ENCODE results near the gene KBTBD6. TPM values are rescaled to one million over a fixed set of nuclear protein-coding genes. Genes with fewer than 3 reads are reported as not detected.
"Not testable (repeated sequence)": the region's sequence is repeated elsewhere in the genome, so short reads cannot be mapped to it uniquely, and the experiment has no call there.

KBTBD6 gene
- total RNA-seq, 2 donors from 2014 or later = 8.5 to 10.2 TPM

DNA sequence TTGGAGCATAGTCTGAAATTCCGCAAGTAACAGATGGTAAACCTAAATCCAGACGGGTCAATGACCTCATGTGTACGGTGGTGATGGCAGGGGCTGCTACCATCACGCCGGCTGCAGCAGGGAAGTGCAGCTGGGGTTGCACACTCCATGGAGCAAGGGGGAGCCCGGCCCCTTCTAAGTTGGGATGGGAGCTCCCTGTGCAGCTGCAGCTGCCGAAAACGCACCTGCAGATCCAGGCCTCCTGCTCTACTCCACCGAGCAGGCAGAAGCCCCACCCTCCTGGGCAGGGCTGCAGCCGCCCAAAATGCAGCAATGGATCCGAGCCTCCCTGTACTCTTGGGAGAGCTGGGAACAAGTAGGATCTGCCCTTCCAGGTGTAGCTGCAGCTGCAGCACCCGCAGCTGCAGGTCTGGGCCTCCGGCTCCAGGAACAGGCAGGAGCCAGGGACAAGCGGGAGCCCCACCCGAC lies 25.5 kb downstream of the KBTBD6 start:
- H3K27ac Mint-ChIP-seq = peak overlapping the region; percentile 70

GRCh38 chr13:41099986-41100385 lies 32.6 kb downstream of the KBTBD6 start:
- TF ChIP-seq, protein P1, sequence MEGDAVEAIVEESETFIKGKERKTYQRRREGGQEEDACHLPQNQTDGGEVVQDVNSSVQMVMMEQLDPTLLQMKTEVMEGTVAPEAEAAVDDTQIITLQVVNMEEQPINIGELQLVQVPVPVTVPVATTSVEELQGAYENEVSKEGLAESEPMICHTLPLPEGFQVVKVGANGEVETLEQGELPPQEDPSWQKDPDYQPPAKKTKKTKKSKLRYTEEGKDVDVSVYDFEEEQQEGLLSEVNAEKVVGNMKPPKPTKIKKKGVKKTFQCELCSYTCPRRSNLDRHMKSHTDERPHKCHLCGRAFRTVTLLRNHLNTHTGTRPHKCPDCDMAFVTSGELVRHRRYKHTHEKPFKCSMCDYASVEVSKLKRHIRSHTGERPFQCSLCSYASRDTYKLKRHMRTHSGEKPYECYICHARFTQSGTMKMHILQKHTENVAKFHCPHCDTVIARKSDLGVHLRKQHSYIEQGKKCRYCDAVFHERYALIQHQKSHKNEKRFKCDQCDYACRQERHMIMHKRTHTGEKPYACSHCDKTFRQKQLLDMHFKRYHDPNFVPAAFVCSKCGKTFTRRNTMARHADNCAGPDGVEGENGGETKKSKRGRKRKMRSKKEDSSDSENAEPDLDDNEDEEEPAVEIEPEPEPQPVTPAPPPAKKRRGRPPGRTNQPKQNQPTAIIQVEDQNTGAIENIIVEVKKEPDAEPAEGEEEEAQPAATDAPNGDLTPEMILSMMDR (conservative IDR thresholded peaks at IDR 0.05) = no peak
- Histone ChIP-seq H3K4me3 (ENCODE audit: low read length) (no peak overlapping the region), H3K27me3 (ENCODE audit: control insufficient read depth, insufficient read depth, low read length, poor library complexity, severe bottlenecking) (no peaks in the 10 kb centered on the region), H3K36me3 (ENCODE audit: control insufficient read depth, insufficient read depth, low read length) (no peaks in the 10 kb centered on the region), H3K9me3 (ENCODE audit: control insufficient read depth, low read length) (no peaks in the 10 kb centered on the region), H3K9ac (ENCODE audit: extremely low read depth, low read length, poor library complexity, severe bottlenecking) (no peak overlapping the region), H3K27ac (ENCODE audit: low read depth, low read length) (no peak overlapping the region), H3K4me1 (ENCODE audit: control insufficient read depth, insufficient read depth, low read length) (no peaks in the 10 kb centered on the region)
- no peak overlapping the region for H3K27ac Mint-ChIP-seq
- H3K4me1 Mint-ChIP-seq = no peaks in the 10 kb centered on the region
- H3K4me3 Mint-ChIP-seq = no peak overlapping the region
- H3K9me3 Mint-ChIP-seq = peaks cover 9% of the 10 kb centered on the region
- DNase-seq = no peak
- H3K27me3 Mint-ChIP-seq (ENCODE audit: insufficient read depth) = no peaks in the 10 kb centered on the region
- H3K36me3 Mint-ChIP-seq (ENCODE audit: low read depth) = no peaks in the 10 kb centered on the region

More for the DNA sequence above, 25.5 kb downstream of the KBTBD6 start:
- H3K27me3 Mint-ChIP-seq (ENCODE audit: insufficient read depth) = no peaks in the 10 kb centered on the region
- H3K36me3 Mint-ChIP-seq (ENCODE audit: low read depth) = no peaks in the 10 kb centered on the region
- Histone ChIP-seq H3K9ac (ENCODE audit: extremely low read depth, low read length, poor library complexity, severe bottlenecking) (no peak overlapping the region), H3K36me3 (ENCODE audit: control insufficient read depth, insufficient read depth, low read length) (no peaks in the 10 kb centered on the region), H3K9me3 (ENCODE audit: control insufficient read depth, low read length) (no peaks in the 10 kb centered on the region), H3K4me1 (ENCODE audit: control insufficient read depth, insufficient read depth, low read length) (no peaks in the 10 kb centered on the region), H3K4me3 (ENCODE audit: low read length) (no peak overlapping the region), H3K27me3 (ENCODE audit: control insufficient read depth, insufficient read depth, low read length, poor library complexity, severe bottlenecking) (no peaks in the 10 kb centered on the region), H3K27ac (ENCODE audit: low read depth, low read length) (no peak overlapping the region)
- peak; percentile 85 for DNase-seq
- 92 to 95% methylated on average over 4 to 15 of the region's 15 CpGs for WGBS, 2 experiments (ENCODE audit: insufficient coverage in 1 of 2, insufficient read length in 1 of 2)
- no peaks in the 10 kb centered on the region for H3K9me3 Mint-ChIP-seq
- H3K4me1 Mint-ChIP-seq = peaks cover 5% of the 10 kb centered on the region
- TF ChIP-seq, protein P1 (conservative IDR thresholded peaks at IDR 0.05) = no peak
- peak overlapping the region; percentile 49 for H3K4me3 Mint-ChIP-seq

- no peaks in the 10 kb centered on the region for H3K9me3 ChIP-seq (ENCODE audit: control insufficient read depth, low read length)
- 92 to 100% methylated on average over 1 of the region's 1 CpG for WGBS, 2 experiments (ENCODE audit: insufficient coverage in 1 of 2, insufficient read length in 1 of 2)
- H3K9ac ChIP-seq (ENCODE audit: extremely low read depth, low read length, poor library complexity, severe bottlenecking) = no peak overlapping the region
- Mint-ChIP-seq H3K4me1 (no peaks in the 10 kb centered on the region), H3K36me3 (ENCODE audit: low read depth) (no peaks in the 10 kb centered on the region), H3K9me3 (peaks cover 9% of the 10 kb centered on the region), H3K4me3 (no peak overlapping the region), H3K27ac (no peak overlapping the region), H3K27me3 (ENCODE audit: insufficient read depth) (no peaks in the 10 kb centered on the region)
- no peak overlapping the region for H3K27ac ChIP-seq (ENCODE audit: low read depth, low read length)
- no peak overlapping the region for H3K4me3 ChIP-seq (ENCODE audit: low read length)
- no peaks in the 10 kb centered on the region for H3K36me3 ChIP-seq (ENCODE audit: control insufficient read depth, insufficient read depth, low read length)
- H3K4me1 ChIP-seq (ENCODE audit: control insufficient read depth, insufficient read depth, low read length) = no peaks in the 10 kb centered on the region
- no peak for DNase-seq
- H3K27me3 ChIP-seq (ENCODE audit: control insufficient read depth, insufficient read depth, low read length, poor library complexity, severe bottlenecking) = no peaks in the 10 kb centered on the region
- TF ChIP-seq, protein P1 (conservative IDR thresholded peaks at IDR 0.05) = no peak
Observed at GRCh38 chr13:41098761-41099160, 33.8 kb downstream of the KBTBD6 start.

DNA sequence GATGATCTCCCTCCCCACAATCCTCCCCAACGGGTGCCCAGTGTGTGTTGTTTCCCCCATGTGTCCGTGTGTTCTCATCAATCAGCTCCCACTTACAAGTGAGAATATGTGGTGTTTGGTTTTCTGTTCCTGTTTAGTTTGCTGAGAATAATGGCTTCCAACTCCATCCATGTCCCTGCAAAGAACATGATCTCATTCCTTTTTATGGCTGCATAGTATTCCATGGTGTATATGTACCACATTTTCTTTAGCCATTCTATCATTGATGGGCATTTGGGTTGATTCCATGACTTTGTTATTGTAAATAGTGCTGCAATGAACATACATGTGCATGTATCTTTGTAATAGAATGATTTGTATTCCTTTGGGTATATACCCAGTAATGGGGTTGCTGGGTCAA lies 36.9 kb downstream of the KBTBD6 start:
- H3K9me3 ChIP-seq (ENCODE audit: control insufficient read depth, low read length); H3K27ac ChIP-seq (ENCODE audit: low read depth, low read length); H3K4me1 Mint-ChIP-seq; H3K27ac Mint-ChIP-seq; H3K9ac ChIP-seq (ENCODE audit: extremely low read depth, low read length, poor library complexity, severe bottlenecking); H3K4me3 ChIP-seq (ENCODE audit: low read length); H3K27me3 ChIP-seq (ENCODE audit: control insufficient read depth, insufficient read depth, low read length, poor library complexity, severe bottlenecking); H3K4me3 Mint-ChIP-seq; H3K36me3 Mint-ChIP-seq (ENCODE audit: low read depth); H3K27me3 Mint-ChIP-seq (ENCODE audit: insufficient read depth); DNase-seq; H3K36me3 ChIP-seq (ENCODE audit: control insufficient read depth, insufficient read depth, low read length); H3K4me1 ChIP-seq (ENCODE audit: control insufficient read depth, insufficient read depth, low read length); H3K9me3 Mint-ChIP-seq: not testable (repeated sequence)
- 100% methylated on average over 1 of the region's 2 CpGs; no CpG with 5 or more reads in 1 of the 2 experiments for WGBS, 2 experiments (ENCODE audit: insufficient coverage in 1 of 2, insufficient read length in 1 of 2)

All from endodermal cell (in vitro differentiated cells).